HepG2 (cell line): Measurements from ENCODE around the gene SEZ6. TPM values are rescaled to one million over a fixed set of nuclear protein-coding genes. Genes with fewer than 3 reads are reported as not detected.
A peak's percentile ranks its signal among the peaks of the same experiment; 100 is the strongest.

Source experiments
- AGO2 ChIP-seq: fragments of 200-400 bp; formaldehyde crosslinking; optimal IDR thresholded peaks from 2 replicates; pipeline ENCODE3; 2017; ENCODE audit warnings: mild to moderate bottlenecking, low read depth, low read length, moderate library complexity
- AHR ChIP-seq: IDR thresholded peaks from 2 replicates; pipeline ENCODE4 v1.6.1; 2018; ENCODE audit warnings: missing genetic modification reagents, missing compliant biosample characterization
- ARID2 ChIP-seq: sonication (generic); formaldehyde crosslinking; IDR thresholded peaks from 2 replicates; pipeline ENCODE4 v1.8.1; 2022; ENCODE audit warnings: mild to moderate bottlenecking, missing genetic modification reagents, borderline replicate concordance
- DMTF1 ChIP-seq: sonication (generic); formaldehyde crosslinking; IDR thresholded peaks from 2 replicates; pipeline ENCODE4 v1.4.0; 2020; ENCODE audit warnings: mild to moderate bottlenecking, missing genetic modification reagents
- DNMT1 ChIP-seq: sonication (generic); formaldehyde crosslinking; IDR thresholded peaks from 2 replicates; pipeline ENCODE4 v1.5.1; 2020; ENCODE audit warnings: mild to moderate bottlenecking, missing genetic modification reagents
- HMGXB3 ChIP-seq: sonication (generic); formaldehyde crosslinking; IDR thresholded peaks from 2 replicates; pipeline ENCODE4 v1.4.0; 2020; ENCODE audit warnings: missing genetic modification reagents, borderline replicate concordance
- KMT2B ChIP-seq: IDR thresholded peaks from 2 replicates; pipeline ENCODE4 v1.6.1; 2016; ENCODE audit warnings: missing genetic modification reagents, missing compliant biosample characterization
- PHF8 ChIP-seq: sonication (generic); formaldehyde crosslinking; IDR thresholded peaks from 2 replicates; pipeline ENCODE4 v1.5.0; 2020; ENCODE audit warnings: missing genetic modification reagents
- RBAK ChIP-seq: sonication (generic); formaldehyde crosslinking; IDR thresholded peaks from 2 replicates; pipeline ENCODE4 v1.5.1; 2020; ENCODE audit warnings: mild to moderate bottlenecking, missing genetic modification reagents
- RFX3 ChIP-seq: IDR thresholded peaks from 2 replicates; pipeline ENCODE4 v1.6.1; 2016; ENCODE audit warnings: missing biosample characterization, missing genetic modification reagents
- RFXANK ChIP-seq: IDR thresholded peaks from 2 replicates; pipeline ENCODE4 v1.6.1; 2016
- SNAPC2 ChIP-seq: sonication (generic); formaldehyde crosslinking; IDR thresholded peaks from 2 replicates; pipeline ENCODE4 v1.8.1; 2022; ENCODE audit warnings: mild to moderate bottlenecking, missing genetic modification reagents
- ZBTB44 ChIP-seq: sonication (generic); formaldehyde crosslinking; IDR thresholded peaks from 2 replicates; pipeline ENCODE4 v1.4.0; 2020; ENCODE audit warnings: missing genetic modification reagents
- ZKSCAN1 ChIP-seq: fragments of 150-350 bp; IDR thresholded peaks from 2 replicates; pipeline ENCODE4 v1.6.1; 2014; ENCODE audit warnings: low read length
- ZNF20 ChIP-seq: sonication (generic); formaldehyde crosslinking; IDR thresholded peaks from 2 replicates; pipeline ENCODE4 v1.4.0; 2020; ENCODE audit warnings: mild to moderate bottlenecking, moderate library complexity, missing genetic modification reagents
- ZNF274 ChIP-seq: sonication (generic); formaldehyde crosslinking; IDR thresholded peaks from 2 replicates; pipeline ENCODE4 v1.5.1; 2020; ENCODE audit warnings: mild to moderate bottlenecking, missing genetic modification reagents
- ZNF496 ChIP-seq: sonication (generic); formaldehyde crosslinking; IDR thresholded peaks from 2 replicates; pipeline ENCODE4 v1.8.1; 2023; ENCODE audit warnings: mild to moderate bottlenecking, moderate library complexity, missing genetic modification reagents; ENCODE audit not compliant: insufficient replicate concordance
- ZNF570 ChIP-seq: sonication (generic); formaldehyde crosslinking; IDR thresholded peaks from 2 replicates; pipeline ENCODE4 v1.4.0; 2020; ENCODE audit warnings: mild to moderate bottlenecking, missing genetic modification reagents, borderline replicate concordance
- ZNF891 ChIP-seq: sonication (generic); formaldehyde crosslinking; IDR thresholded peaks from 2 replicates; pipeline ENCODE4 v1.5.0; 2020; ENCODE audit warnings: mild to moderate bottlenecking, missing genetic modification reagents
- polyA plus RNA-seq, 8 experiments: library from polyadenylated mRNA; depleted of rRNA in 3 of 8; stranded (reverse) in 7 of 8; unstranded in 1 of 8; fragments of >200 nt; fragmentation: Illumina TruSeq in 4 of 8; extraction: Trizol in 4 of 8; gene quantifications; 2 replicates each; pipeline versions ENCODE4 v1.2.1 to v1.2.3, GENCODE V29; 2011 to 2016; ENCODE audit warnings: low read depth in 4 of 8, missing spikeins in 1 of 8, mixed read lengths in 1 of 8; ENCODE audit not compliant: insufficient read depth in 1 of 8
- total RNA-seq, 5 experiments: library from RNA; depleted of rRNA; stranded (reverse); fragments of >200 nt; fragmentation: Illumina TruSeq; extraction: Trizol; gene quantifications; 2 replicates each; pipeline ENCODE4 v1.2.3, GENCODE V29; 2016; ENCODE audit warnings: low read depth in 1 of 5

The SEZ6 gene
- total and polyA plus RNA-seq, 2 of the 13 experiments (the other 11 are each of a cell fraction or from before 2014, with no cell fraction given): not detected

- TF ChIP-seq HMGXB3 (CRISPR knock-in tag): peak; percentile 85; the same call in 1 of the 2 replicates
- no peak for TF ChIP-seq RBAK (CRISPR knock-in tag)
- TF ChIP-seq DMTF1: no peak; the same call in 1 of the 2 replicates
- 0 out of 2 replicates have a peak, but pooled peaks have one; percentile 58 for TF ChIP-seq SNAPC2
- TF ChIP-seq RFX3 (CRISPR knock-in tag): no peak
- no peak for TF ChIP-seq RFXANK (CRISPR knock-in tag)
- TF ChIP-seq DNMT1 (CRISPR knock-in tag): no peak
- peak; percentile 14 for TF ChIP-seq AGO2
- no peak for TF ChIP-seq ZNF274 (CRISPR knock-in tag)
- TF ChIP-seq ZNF891 (CRISPR knock-in tag): no peak
- no peak for TF ChIP-seq ZNF496 (CRISPR knock-in tag)
- no peak for TF ChIP-seq ZNF20
- TF ChIP-seq ZKSCAN1: no peak
- TF ChIP-seq AHR (CRISPR knock-in tag): 0 out of 2 replicates have a peak, but pooled peaks have one; percentile 23
- TF ChIP-seq KMT2B (CRISPR knock-in tag): no peak
- TF ChIP-seq ARID2 (CRISPR knock-in tag): 0 out of 2 replicates have a peak, but pooled peaks have one; percentile 52
- no peak for TF ChIP-seq ZBTB44
- no peak for TF ChIP-seq ZNF570 (CRISPR knock-in tag)
- TF ChIP-seq PHF8 (CRISPR knock-in tag): no peak; the same call in 1 of the 2 replicates
Observed at GRCh38 chr17:28951991-28952975, 53.5 kb downstream of the SEZ6 start (continued).
